Ramos (cell line): Measurements from ENCODE around the gene BMPER.

ENCODE experiments used
- in situ Hi-C: fragments of 300-500 bp; cut with MboI; formaldehyde crosslinking; loops from one replicate; pipeline ENCODE4 v1.14.3; 2022; ENCODE audit warnings: low sequenced_read_pairs; ENCODE audit not compliant: unreplicated experiment

Gene BMPER

GRCh38 chr7:34080513-34080912, 175.2 kb downstream of the BMPER start:
- in situ Hi-C loops: no loop called here

GRCh38 chr7:34081935-34082334, 176.6 kb downstream of the BMPER start:
- in situ Hi-C loops: no loop called here

GRCh38 chr7:34083440-34083839, 178.1 kb downstream of the BMPER start:
- in situ Hi-C loops: no loop called here

- in situ Hi-C loops: no loop called here
Measured at GRCh38 chr7:34084651-34085050, 179.3 kb downstream of the BMPER start.

- in situ Hi-C loops: no loop called here
Measured at GRCh38 chr7:34086064-34086463, 180.7 kb downstream of the BMPER start.

- in situ Hi-C loops: no loop called here
Measured at GRCh38 chr7:34086981-34087380, 181.6 kb downstream of the BMPER start.

- in situ Hi-C loops: no loop called here
Measured at GRCh38 chr7:34087892-34088891, 182.9 kb downstream of the BMPER start.

- in situ Hi-C loops: no loop called here
Measured at GRCh38 chr7:34090816-34091215, 185.5 kb downstream of the BMPER start.

- in situ Hi-C loops: no loop called here
Measured at GRCh38 chr7:34091321-34091917, 186.1 kb downstream of the BMPER start.

GRCh38 chr7:34093276-34093675, 187.9 kb downstream of the BMPER start:
- in situ Hi-C loops: no loop called here

- in situ Hi-C loops: no loop called here
Measured at GRCh38 chr7:34096198-34096651, 190.9 kb downstream of the BMPER start.

- in situ Hi-C loops: no loop called here
Measured at GRCh38 chr7:34096777-34097176, 191.4 kb downstream of the BMPER start.

GRCh38 chr7:34100661-34101060, 195.3 kb downstream of the BMPER start:
- in situ Hi-C loops: no loop called here

GRCh38 chr7:34104115-34104514, 198.8 kb downstream of the BMPER start:
- in situ Hi-C loops: no loop called here

- in situ Hi-C loops: no loop called here
Measured at GRCh38 chr7:34104992-34105391, 199.7 kb downstream of the BMPER start.

GRCh38 chr7:34107276-34107675, 201.9 kb downstream of the BMPER start:
- in situ Hi-C loops: no loop called here

GRCh38 chr7:34108165-34108564, 202.8 kb downstream of the BMPER start:
- in situ Hi-C loops: no loop called here

- in situ Hi-C loops: no loop called here
Measured at GRCh38 chr7:34109936-34110780, 204.8 kb downstream of the BMPER start.

GRCh38 chr7:34111031-34111430, 205.7 kb downstream of the BMPER start:
- in situ Hi-C loops: no loop called here

- in situ Hi-C loops: no loop called here
Measured at GRCh38 chr7:34115503-34115902, 210.2 kb downstream of the BMPER start.

- in situ Hi-C loops: no loop called here
Measured at GRCh38 chr7:34117573-34117972, 212.2 kb downstream of the BMPER start.
